ENCODE data around the gene ARPC5L. TPM values are rescaled to one million over a fixed set of nuclear protein-coding genes. Genes with fewer than 3 reads are reported as not detected.

Gene ARPC5L
- total and polyA plus RNA-seq, 9 of the 15 experiments (the other 6 are each of a cell fraction or from before 2014, with no cell fraction given): 25.4 to 113 (median 63.8) TPM

DNA sequence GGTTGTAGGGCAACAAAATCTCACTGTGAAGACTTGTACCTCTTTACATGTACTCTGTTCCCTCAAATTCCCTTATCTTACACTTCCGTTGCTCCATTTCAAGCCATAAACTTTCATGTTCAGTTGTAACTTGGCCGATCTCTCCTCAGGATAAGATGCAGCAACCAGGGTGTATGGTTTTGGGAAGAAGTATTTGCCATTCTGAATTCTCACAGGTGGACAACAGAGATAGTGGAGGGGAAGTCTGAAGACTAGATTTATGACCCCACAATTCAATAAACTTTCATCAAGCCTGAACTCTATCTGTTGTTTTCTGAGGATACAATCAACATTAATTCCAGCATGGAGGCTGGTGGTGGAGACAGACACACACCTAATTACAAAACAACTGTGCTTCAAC lies 51.4 kb downstream of the ARPC5L start (continued):
- TF ChIP-seq ZNF24 (IDR thresholded peaks at IDR 0.05) (no peak), ILF3 (IDR thresholded peaks at IDR 0.05; ENCODE audit: borderline replicate concordance) (no peak), NR4A1 (CRISPR knock-in tag; IDR thresholded peaks at IDR 0.05) (no peak), NR4A1 (tag; IDR thresholded peaks at IDR 0.05) (no peak), ARID1B (IDR thresholded peaks at IDR 0.05) (peak; percentile 89), CHD2 (IDR thresholded peaks at IDR 0.05; ENCODE audit: low read depth, low read length) (no peak), SPI1 (IDR thresholded peaks at IDR 0.05; ENCODE audit: borderline replicate concordance, low read depth, low read length) (peak; percentile 3; the same call in 1 of the 2 replicates), CTBP1 (IDR thresholded peaks at IDR 0.05; ENCODE audit: borderline replicate concordance) (peak; percentile 75; the same call in 1 of the 2 replicates), KDM4B (IDR thresholded peaks at IDR 0.05; ENCODE audit: borderline replicate concordance in 2 of 2, low read depth in 1 of 2) (no peak), RHOXF2B (CRISPR knock-in tag; conservative IDR thresholded peaks at IDR 0.05) (no peak), TCF3 (CRISPR knock-in tag; IDR thresholded peaks at IDR 0.05) (peak; percentile 87), SMARCA4 (IDR thresholded peaks at IDR 0.05) (peak; percentile 69; the same call in 1 of the 2 replicates), GATAD2B (IDR thresholded peaks at IDR 0.05; ENCODE audit: borderline replicate concordance) (no peak), FOXA3 (CRISPR knock-in tag; conservative IDR thresholded peaks at IDR 0.05 in 1 of 2, IDR thresholded peaks at IDR 0.05 in 1 of 2) (0 out of 4 replicates have a peak, but pooled peaks of 1 of the 2 experiments have one; percentile 12), NEUROD1 (IDR thresholded peaks at IDR 0.05; ENCODE audit: borderline replicate concordance, low read depth, low read length, partially characterized antibody) (no peak)
- TF ChIP-seq, protein P1, sequence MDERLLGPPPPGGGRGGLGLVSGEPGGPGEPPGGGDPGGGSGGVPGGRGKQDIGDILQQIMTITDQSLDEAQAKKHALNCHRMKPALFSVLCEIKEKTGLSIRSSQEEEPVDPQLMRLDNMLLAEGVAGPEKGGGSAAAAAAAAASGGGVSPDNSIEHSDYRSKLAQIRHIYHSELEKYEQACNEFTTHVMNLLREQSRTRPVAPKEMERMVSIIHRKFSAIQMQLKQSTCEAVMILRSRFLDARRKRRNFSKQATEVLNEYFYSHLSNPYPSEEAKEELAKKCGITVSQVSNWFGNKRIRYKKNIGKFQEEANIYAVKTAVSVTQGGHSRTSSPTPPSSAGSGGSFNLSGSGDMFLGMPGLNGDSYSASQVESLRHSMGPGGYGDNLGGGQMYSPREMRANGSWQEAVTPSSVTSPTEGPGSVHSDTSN (CRISPR knock-in tag; IDR thresholded peaks at IDR 0.05; ENCODE audit: low read depth): no peak; the same call in 1 of the 2 replicates
- TF ChIP-seq, protein P1 (tag; conservative IDR thresholded peaks at IDR 0.05; ENCODE audit: low read depth): peak; percentile 90
- TF ChIP-seq, protein P2, sequence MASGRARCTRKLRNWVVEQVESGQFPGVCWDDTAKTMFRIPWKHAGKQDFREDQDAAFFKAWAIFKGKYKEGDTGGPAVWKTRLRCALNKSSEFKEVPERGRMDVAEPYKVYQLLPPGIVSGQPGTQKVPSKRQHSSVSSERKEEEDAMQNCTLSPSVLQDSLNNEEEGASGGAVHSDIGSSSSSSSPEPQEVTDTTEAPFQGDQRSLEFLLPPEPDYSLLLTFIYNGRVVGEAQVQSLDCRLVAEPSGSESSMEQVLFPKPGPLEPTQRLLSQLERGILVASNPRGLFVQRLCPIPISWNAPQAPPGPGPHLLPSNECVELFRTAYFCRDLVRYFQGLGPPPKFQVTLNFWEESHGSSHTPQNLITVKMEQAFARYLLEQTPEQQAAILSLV (tag; IDR thresholded peaks at IDR 0.05): no peak
- TF ChIP-seq, protein P3, sequence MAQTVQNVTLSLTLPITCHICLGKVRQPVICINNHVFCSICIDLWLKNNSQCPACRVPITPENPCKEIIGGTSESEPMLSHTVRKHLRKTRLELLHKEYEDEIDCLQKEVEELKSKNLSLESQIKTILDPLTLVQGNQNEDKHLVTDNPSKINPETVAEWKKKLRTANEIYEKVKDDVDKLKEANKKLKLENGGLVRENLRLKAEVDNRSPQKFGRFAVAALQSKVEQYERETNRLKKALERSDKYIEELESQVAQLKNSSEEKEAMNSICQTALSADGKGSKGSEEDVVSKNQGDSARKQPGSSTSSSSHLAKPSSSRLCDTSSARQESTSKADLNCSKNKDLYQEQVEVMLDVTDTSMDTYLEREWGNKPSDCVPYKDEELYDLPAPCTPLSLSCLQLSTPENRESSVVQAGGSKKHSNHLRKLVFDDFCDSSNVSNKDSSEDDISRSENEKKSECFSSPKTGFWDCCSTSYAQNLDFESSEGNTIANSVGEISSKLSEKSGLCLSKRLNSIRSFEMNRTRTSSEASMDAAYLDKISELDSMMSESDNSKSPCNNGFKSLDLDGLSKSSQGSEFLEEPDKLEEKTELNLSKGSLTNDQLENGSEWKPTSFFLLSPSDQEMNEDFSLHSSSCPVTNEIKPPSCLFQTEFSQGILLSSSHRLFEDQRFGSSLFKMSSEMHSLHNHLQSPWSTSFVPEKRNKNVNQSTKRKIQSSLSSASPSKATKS (CRISPR knock-in tag; IDR thresholded peaks at IDR 0.05): no peak
- TF ChIP-seq, protein P4, sequence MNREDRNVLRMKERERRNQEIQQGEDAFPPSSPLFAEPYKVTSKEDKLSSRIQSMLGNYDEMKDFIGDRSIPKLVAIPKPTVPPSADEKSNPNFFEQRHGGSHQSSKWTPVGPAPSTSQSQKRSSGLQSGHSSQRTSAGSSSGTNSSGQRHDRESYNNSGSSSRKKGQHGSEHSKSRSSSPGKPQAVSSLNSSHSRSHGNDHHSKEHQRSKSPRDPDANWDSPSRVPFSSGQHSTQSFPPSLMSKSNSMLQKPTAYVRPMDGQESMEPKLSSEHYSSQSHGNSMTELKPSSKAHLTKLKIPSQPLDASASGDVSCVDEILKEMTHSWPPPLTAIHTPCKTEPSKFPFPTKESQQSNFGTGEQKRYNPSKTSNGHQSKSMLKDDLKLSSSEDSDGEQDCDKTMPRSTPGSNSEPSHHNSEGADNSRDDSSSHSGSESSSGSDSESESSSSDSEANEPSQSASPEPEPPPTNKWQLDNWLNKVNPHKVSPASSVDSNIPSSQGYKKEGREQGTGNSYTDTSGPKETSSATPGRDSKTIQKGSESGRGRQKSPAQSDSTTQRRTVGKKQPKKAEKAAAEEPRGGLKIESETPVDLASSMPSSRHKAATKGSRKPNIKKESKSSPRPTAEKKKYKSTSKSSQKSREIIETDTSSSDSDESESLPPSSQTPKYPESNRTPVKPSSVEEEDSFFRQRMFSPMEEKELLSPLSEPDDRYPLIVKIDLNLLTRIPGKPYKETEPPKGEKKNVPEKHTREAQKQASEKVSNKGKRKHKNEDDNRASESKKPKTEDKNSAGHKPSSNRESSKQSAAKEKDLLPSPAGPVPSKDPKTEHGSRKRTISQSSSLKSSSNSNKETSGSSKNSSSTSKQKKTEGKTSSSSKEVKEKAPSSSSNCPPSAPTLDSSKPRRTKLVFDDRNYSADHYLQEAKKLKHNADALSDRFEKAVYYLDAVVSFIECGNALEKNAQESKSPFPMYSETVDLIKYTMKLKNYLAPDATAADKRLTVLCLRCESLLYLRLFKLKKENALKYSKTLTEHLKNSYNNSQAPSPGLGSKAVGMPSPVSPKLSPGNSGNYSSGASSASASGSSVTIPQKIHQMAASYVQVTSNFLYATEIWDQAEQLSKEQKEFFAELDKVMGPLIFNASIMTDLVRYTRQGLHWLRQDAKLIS (CRISPR knock-in tag; IDR thresholded peaks at IDR 0.05): no peak
